Stimulated activated CD8-positive, alpha-beta memory T cell treated with anti-CD3 and anti-CD28 coated beads, Interleukin-15, amount 100 ng/mL, for 24 hours (primary cell): ENCODE measurements around the gene MRPL23.

Experiments
- DNase-seq: peaks from one replicate; pipeline ENCODE4 v3.0.0-alpha.2; 2020; ENCODE audit warnings: low read depth

MRPL23 gene

GRCh38 chr11:1921574-1922141 lies 25.5 kb upstream of the MRPL23 start:
- no peak for DNase-seq

- DNase-seq, result no peak
Measured at GRCh38 chr11:1922481-1923081, 24.6 kb upstream of the MRPL23 start.

- no peak for DNase-seq
Measured at GRCh38 chr11:1923201-1923956, 23.8 kb upstream of the MRPL23 start.

- DNase-seq, result no peak
Measured at GRCh38 chr11:1924181-1924580, 23.0 kb upstream of the MRPL23 start.

- DNase-seq, result no peak
Measured at GRCh38 chr11:1924646-1925372, 22.3 kb upstream of the MRPL23 start.

GRCh38 chr11:1925373-1926155 lies 21.6 kb upstream of the MRPL23 start:
- DNase-seq, result no peak

- DNase-seq, result no peak
Measured at GRCh38 chr11:1926156-1927025, 20.7 kb upstream of the MRPL23 start.

- DNase-seq, result no peak
Measured at GRCh38 chr11:1927026-1927847, 19.9 kb upstream of the MRPL23 start.

GRCh38 chr11:1927848-1928469 lies 19.2 kb upstream of the MRPL23 start:
- DNase-seq, result no peak

- DNase-seq, result no peak
Measured at GRCh38 chr11:1928470-1928890, 18.7 kb upstream of the MRPL23 start.

GRCh38 chr11:1928891-1929541 lies 18.1 kb upstream of the MRPL23 start:
- DNase-seq, result no peak

GRCh38 chr11:1929621-1930461 lies 17.3 kb upstream of the MRPL23 start:
- no peak for DNase-seq

GRCh38 chr11:1930462-1930830 lies 16.7 kb upstream of the MRPL23 start:
- no peak for DNase-seq

GRCh38 chr11:1931341-1932104 lies 15.6 kb upstream of the MRPL23 start:
- DNase-seq, result no peak

- no peak for DNase-seq
Measured at GRCh38 chr11:1932105-1932480, 15.0 kb upstream of the MRPL23 start.

GRCh38 chr11:1932681-1933080 lies 14.5 kb upstream of the MRPL23 start:
- DNase-seq, result no peak
